IMR-90 (cell line): ENCODE measurements around the gene CUEDC2. TPM values are rescaled to one million over a fixed set of nuclear protein-coding genes. Genes with fewer than 3 reads are reported as not detected.

Experiments used
- ATAC-seq: fragments of 200-7000 bp; cut with Tn5 transposase; 2 replicates; pipeline ENCODE4 v1.9.1; 2020; ENCODE audit warnings: low read depth, mild to moderate bottlenecking, moderate library complexity
- BruUV-seq: library from RNA; stranded (reverse); fragments of 400-500 nt; replicated peaks from 2 replicates; lab custom pipeline; 2021; lab: Mats Ljungman, UMichigan
- CTCF ChIA-PET: fragments of 300-600 bp; formaldehyde crosslinking; extraction: SDS; loops from one replicate; lab custom pipeline; 2021; ENCODE audit warnings: antibody characterized with exemption; lab: Yijun Ruan, JAX
- POLR2A ChIA-PET: fragments of 300-600 bp; sonication (Branson Sonifier 250); formaldehyde crosslinking; loops from one replicate; lab custom pipeline; 2022; ENCODE audit warnings: antibody characterized with exemption; ENCODE audit not compliant: unreplicated experiment; lab: Charles Lee
- DNase-seq: peaks from one replicate; pipeline ENCODE4 v3.0.0; 2013
- H2AFZ ChIP-seq: replicated peaks from 2 replicates; pipeline ENCODE3; 2013; ENCODE audit warnings: low read length, mild to moderate bottlenecking; ENCODE audit not compliant: poor library complexity
- H2AK5ac ChIP-seq: 2 replicates; pipeline ENCODE4 v1.6.1; 2013; ENCODE audit warnings: low read depth, low read length, inconsistent platforms
- H2AK9ac ChIP-seq: replicated peaks from 2 replicates; pipeline ENCODE3; 2013; ENCODE audit warnings: mild to moderate bottlenecking, low read depth, low read length, moderate library complexity; ENCODE audit not compliant: poor library complexity
- H2BK120ac ChIP-seq: 2 replicates; pipeline ENCODE4 v1.6.1; 2013; ENCODE audit warnings: low read depth, low read length, inconsistent platforms
- H2BK15ac ChIP-seq: 3 replicates; pipeline ENCODE4 v1.6.1; 2013; ENCODE audit warnings: low read depth, low read length, inconsistent platforms
- H2BK20ac ChIP-seq: 2 replicates; pipeline ENCODE4 v1.6.1; 2013; ENCODE audit warnings: low read depth, mild to moderate bottlenecking, inconsistent platforms, low read length, moderate library complexity
- H2BK5ac ChIP-seq: 2 replicates; pipeline ENCODE4 v1.6.1; 2013; ENCODE audit warnings: mild to moderate bottlenecking, low read depth, low read length, inconsistent platforms; ENCODE audit not compliant: poor library complexity, severe bottlenecking
- H3K14ac ChIP-seq: replicated peaks from 2 replicates; pipeline ENCODE4 v1.6.1; 2013; ENCODE audit warnings: low read depth, low read length, inconsistent platforms
- H3K18ac ChIP-seq: 2 replicates; pipeline ENCODE4 v1.6.1; 2013; ENCODE audit warnings: low read depth, low read length, control low read depth
- H3K23ac ChIP-seq: 2 replicates; pipeline ENCODE4 v1.6.1; 2013; ENCODE audit warnings: low read depth, low read length, inconsistent platforms
- H3K27ac ChIP-seq: 2 replicates; pipeline ENCODE4 v1.5.1; 2013; ENCODE audit warnings: mild to moderate bottlenecking, control low read depth, low read length; ENCODE audit not compliant: insufficient read depth
- H3K27me3 ChIP-seq: 2 replicates; pipeline ENCODE4 v1.6.1; 2013; ENCODE audit warnings: low read length; ENCODE audit not compliant: control insufficient read depth, insufficient read depth
- H3K36me3 ChIP-seq: 2 replicates; pipeline ENCODE4 v1.6.1; 2013; ENCODE audit warnings: low read length, mixed read lengths; ENCODE audit not compliant: control insufficient read depth, insufficient read depth
- H3K4ac ChIP-seq: 2 replicates; pipeline ENCODE4 v1.6.1; 2013; ENCODE audit warnings: low read depth, low read length, inconsistent platforms
- H3K4me1 ChIP-seq: 2 replicates; pipeline ENCODE4 v1.6.1; 2013; ENCODE audit warnings: low read length, mixed read lengths; ENCODE audit not compliant: control insufficient read depth, insufficient read depth
- H3K4me2 ChIP-seq: 2 replicates; pipeline ENCODE4 v1.6.1; 2013; ENCODE audit warnings: low read depth, mild to moderate bottlenecking, control low read depth, low read length, moderate library complexity
- H3K4me3 ChIP-seq: 2 replicates; pipeline ENCODE4 v1.5.1; 2013; ENCODE audit warnings: low read depth, mild to moderate bottlenecking, control low read depth, low read length, moderate library complexity; ENCODE audit not compliant: insufficient read depth
- H3K56ac ChIP-seq: 2 replicates; pipeline ENCODE4 v1.6.1; 2013; ENCODE audit warnings: low read length, inconsistent platforms; ENCODE audit not compliant: insufficient read depth; ENCODE audit errors: extremely low read depth
- H3K79me1 ChIP-seq, 2 experiments: 2 replicates each; pipeline ENCODE4 v1.6.1; 2013; ENCODE audit warnings: low read length in 2 of 2, inconsistent platforms in 1 of 2, low read depth in 1 of 2
- H3K9ac ChIP-seq: 2 replicates; pipeline ENCODE4 v1.6.1; 2013; ENCODE audit warnings: low read depth, low read length, control low read depth
- H3K9me1 ChIP-seq: 2 replicates; pipeline ENCODE4 v1.6.1; 2013; ENCODE audit warnings: low read length, inconsistent platforms; ENCODE audit not compliant: insufficient read depth
- H3K9me3 ChIP-seq: 2 replicates; pipeline ENCODE4 v1.6.1; 2013; ENCODE audit warnings: low read length; ENCODE audit not compliant: control insufficient read depth, insufficient read depth
- H4K20me1 ChIP-seq: 2 replicates; pipeline ENCODE4 v1.6.1; 2013; ENCODE audit warnings: low read length, inconsistent platforms; ENCODE audit not compliant: insufficient read depth
- H4K5ac ChIP-seq: 2 replicates; pipeline ENCODE4 v1.6.1; 2013; ENCODE audit warnings: mild to moderate bottlenecking, low read depth, low read length, control low read depth
- H4K8ac ChIP-seq, 2 experiments: 2 replicates each; pipeline ENCODE4 v1.6.1; 2013; ENCODE audit warnings: low read depth in 2 of 2, low read length in 2 of 2, control low read depth in 1 of 2, inconsistent platforms in 1 of 2
- H4K91ac ChIP-seq: 2 replicates; pipeline ENCODE4 v1.6.1; 2013; ENCODE audit warnings: low read depth, low read length, inconsistent platforms; ENCODE audit not compliant: insufficient read depth
- CEBPB ChIP-seq: IDR thresholded peaks from 2 replicates; pipeline ENCODE4 v1.6.1; 2012; ENCODE audit warnings: low read depth, low read length, improper control_type of control experiment
- MAFK ChIP-seq: IDR thresholded peaks from 2 replicates; pipeline ENCODE4 v1.6.1; 2012; ENCODE audit warnings: low read depth, low read length, improper control_type of control experiment
- POLR2A ChIP-seq: IDR thresholded peaks from 2 replicates; pipeline ENCODE4 v1.6.1; 2012; ENCODE audit warnings: mild to moderate bottlenecking, low read depth, low read length
- RFX5 ChIP-seq: IDR thresholded peaks from 2 replicates; pipeline ENCODE4 v1.8.0; 2012; ENCODE audit warnings: low read depth, mild to moderate bottlenecking, low read length, moderate library complexity
- SMC3 ChIP-seq: fragments of 150-350 bp; IDR thresholded peaks from 2 replicates; pipeline ENCODE4 v1.6.1; 2016; ENCODE audit warnings: low read depth, mild to moderate bottlenecking, antibody characterized with exemption, low read length, moderate library complexity
- WGBS, 2 experiments: methylation state at CpG; one replicate each; pipeline versions ENCODE4 v1.1.5 to v1.1.7; 2013; ENCODE audit warnings: missing lambda C conversion rate in 2 of 2; ENCODE audit not compliant: insufficient read length in 1 of 2; ENCODE audit errors: extremely low coverage in 2 of 2; 5-methylcytosine and 5-hydroxymethylcytosine counted together
- dilution Hi-C: fragments of 300-500 bp; cut with HindIII; formaldehyde crosslinking; loops from one replicate; pipeline ENCODE4 v1.14.3; 2018; ENCODE audit warnings: low sequenced_read_pairs; ENCODE audit not compliant: unreplicated experiment
- in situ Hi-C: fragments of 300-500 bp; cut with MboI; formaldehyde crosslinking; loops from 3 replicates; pipeline ENCODE4 v1.14.3; 2019; ENCODE audit warnings: low sequenced_read_pairs, inconsistent platforms, mixed read lengths
- intact Hi-C: fragments of 100-400 bp; cut with micrococcal nuclease; formaldehyde crosslinking; loops from 2 replicates; pipeline ENCODE4 v1.10.0; 2022
- polyA plus RNA-seq, 3 experiments: library from polyadenylated mRNA; depleted of rRNA; stranded (reverse); fragments of >200 nt; gene quantifications; 2 replicates each; pipeline ENCODE4 v1.2.3, GENCODE V29; 2012; ENCODE audit warnings: low replicate concordance in 1 of 3
- total RNA-seq: library from RNA; depleted of rRNA; stranded (reverse); fragments of >200 nt; gene quantifications from 2 replicates; pipeline ENCODE4 v1.2.3, GENCODE V29; 2012

The CUEDC2 gene
- total and polyA plus RNA-seq, 2 of the 4 experiments (the other 2 are of a cell fraction) = 55.7 to 84.9 TPM

DNA sequence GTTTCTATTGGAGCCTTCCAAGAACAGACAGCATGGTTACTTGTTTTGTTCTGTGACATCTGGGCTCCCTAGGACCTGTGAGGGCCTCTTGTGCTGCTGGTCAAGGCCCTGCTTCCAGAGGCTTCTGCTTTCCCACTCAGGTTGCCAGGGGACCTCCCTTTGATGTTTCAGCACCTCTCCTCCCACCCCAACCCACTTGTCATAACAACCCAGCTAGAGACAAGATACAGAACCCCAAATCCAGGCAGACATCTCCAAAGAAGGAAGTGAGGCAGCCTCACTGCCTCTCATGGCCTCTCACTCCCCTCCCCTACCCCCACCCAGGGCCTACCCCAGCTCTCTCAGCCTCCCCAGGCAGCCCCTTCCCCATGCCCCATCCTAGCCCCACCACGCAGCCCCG, 25.6 kb downstream of the CUEDC2 start:
- H3K27ac ChIP-seq = no peak overlapping the region
- H2BK5ac ChIP-seq = no peak overlapping the region
- no peak overlapping the region for H2BK120ac ChIP-seq
- H3K9ac ChIP-seq = no peak overlapping the region
- no peak overlapping the region for H3K4me2 ChIP-seq
- H2BK15ac ChIP-seq = no peak overlapping the region
- no peaks in the 10 kb centered on the region for H3K9me3 ChIP-seq
- dilution Hi-C loops (no loop called here), intact Hi-C loops (no loop called here), in situ Hi-C loops (no loop called here)
- peaks cover 10% of the 10 kb centered on the region for H3K4me1 ChIP-seq
- ChIA-PET POLR2A (no interaction called here), CTCF (no interaction called here)
- DNase-seq = no peak
- no TSS peak for BruUV-seq
- H3K79me1 ChIP-seq = peaks cover 0 to 4% of the 10 kb centered on the region in 2 experiments; a peak in 1 of 4 replicates
- H3K4ac ChIP-seq = no peak overlapping the region
- peaks cover 6% of the 10 kb centered on the region for H4K20me1 ChIP-seq
- H2AK9ac ChIP-seq = no peak overlapping the region
- ATAC-seq = no peak
- WGBS, 2 experiments = no CpG with 5 or more reads among the region's 2 CpGs
- H2AK5ac ChIP-seq = no peak overlapping the region
- H3K4me3 ChIP-seq = no peak overlapping the region
- no peak overlapping the region for H3K14ac ChIP-seq
- peaks cover 11% of the 10 kb centered on the region; the same call in 1 of the 2 replicates for H3K9me1 ChIP-seq
- H4K8ac ChIP-seq = no peak overlapping the region
- TF ChIP-seq CEBPB (no peak), POLR2A (no peak), MAFK (no peak), RFX5 (no peak), SMC3 (no peak)
- no peak overlapping the region for H2BK20ac ChIP-seq
- no peak overlapping the region for H3K18ac ChIP-seq
- H3K56ac ChIP-seq = no peak overlapping the region
- H3K27me3 ChIP-seq = peaks cover 28% of the 10 kb centered on the region
- no peak overlapping the region for H4K91ac ChIP-seq
- H3K36me3 ChIP-seq = peaks cover 10% of the 10 kb centered on the region
- H3K23ac ChIP-seq = no peak overlapping the region
- no peak overlapping the region for H4K5ac ChIP-seq
- no peak overlapping the region for H2AFZ ChIP-seq
